Right lobe of liver (tissue), 6 donors: ENCODE results near the gene MARCHF10. TPM values are rescaled to one million over a fixed set of nuclear protein-coding genes. Genes with fewer than 3 reads are reported as not detected.
A peak's percentile ranks its signal among the peaks of the same experiment; 100 is the strongest.

ENCODE experiments used
- ATAC-seq, 4 donors: fragments of 200-7000 bp; cut with Tn5 transposase; one replicate each; pipeline ENCODE4 v1.9.1; 2020; ENCODE audit warnings: mild to moderate bottlenecking in 4 of 4, moderate library complexity in 4 of 4
- DNase-seq, 3 donors: peaks; one replicate each; pipeline ENCODE4 v3.0.0-alpha.2; 2020
- H3K27ac ChIP-seq, 3 donors: fragments of 200-600 bp; one replicate each; pipeline ENCODE4 v1.8.0; 2022
- H3K27me3 ChIP-seq, 2 donors: fragments of 200-600 bp; one replicate each; pipeline ENCODE4 v1.8.0; 2022
- H3K36me3 ChIP-seq, 4 donors: fragments of 200-600 bp; sonication (generic) in 1 of 4; one replicate each; pipeline versions ENCODE4 v1.5.1 to v1.8.0; 2017 to 2022; ENCODE audit warnings: control low read depth in 1 of 4
- H3K4me1 ChIP-seq, 4 donors: fragments of 200-600 bp; sonication (generic) in 1 of 4; one replicate each; pipeline versions ENCODE4 v1.5.1 to v1.8.0; 2017 to 2022; ENCODE audit warnings: control low read depth in 1 of 4
- H3K4me3 ChIP-seq, 3 donors: fragments of 200-600 bp; one replicate each; pipeline ENCODE4 v1.8.0; 2022
- H3K9me3 ChIP-seq, 4 donors: fragments of 200-600 bp; sonication (generic) in 1 of 4; one replicate each; pipeline versions ENCODE4 v1.5.1 to v1.8.0; 2017 to 2022; ENCODE audit warnings: control low read depth in 1 of 4
- POLR2A ChIP-seq: fragments of 450-650 bp; IDR thresholded peaks from one replicate; pipeline ENCODE4 v1.6.1; 2017; ENCODE audit warnings: antibody characterized with exemption, mild to moderate bottlenecking
- WGBS: methylation state at CpG from one replicate; pipeline ENCODE4 v1.1.6; 2018; ENCODE audit warnings: low coverage, low lambda C conversion rate; ENCODE audit not compliant: insufficient coverage; ENCODE audit errors: missing lambda C conversion rate; 5-methylcytosine and 5-hydroxymethylcytosine counted together
- intact Hi-C, 2 donors: fragments of 100-400 bp; cut with DNase I; formaldehyde crosslinking; loops; one replicate each; pipeline versions ENCODE4 v1.11.2 to v1.14.1; 2022
- total RNA-seq, 6 experiments: library from RNA; depleted of rRNA in 2 of 6; stranded (reverse); fragments of >200 nt in 2 of 6; fragmentation: NEBNext Ultra II Directional in 3 of 6; extraction: Animal tissue kit (Norgen Biotek cat#: 25700) in 3 of 6; gene quantifications; one replicate each; pipeline versions ENCODE4 v1.1.0 to v1.2.4, GENCODE V29; 2016 to 2023
- TF ChIP-seq, protein P1 (sequence below), 4 donors: fragments of 200-600 bp in 3 of 4; fragments of 450-650 bp in 1 of 4; IDR thresholded peaks; one replicate each; pipeline versions ENCODE4 v1.5.1 to v1.8.0; 2016 to 2022; ENCODE audit warnings: antibody characterized with exemption in 4 of 4, mild to moderate bottlenecking in 2 of 4
- donor health status: DM: no; HTN: yes; CAD: no.
- donor health status: DM: no; HTN: no; CAD: no.
- donor health status: DM: no; HTN: no; CAD: no.
- donor health status: DM: no; HTN: yes; CAD: no.
- donor health status: DM: no; HTN: yes; CAD: no.

MARCHF10 gene
- total RNA-seq, 6 experiments from 2014 or later: not detected

DNA sequence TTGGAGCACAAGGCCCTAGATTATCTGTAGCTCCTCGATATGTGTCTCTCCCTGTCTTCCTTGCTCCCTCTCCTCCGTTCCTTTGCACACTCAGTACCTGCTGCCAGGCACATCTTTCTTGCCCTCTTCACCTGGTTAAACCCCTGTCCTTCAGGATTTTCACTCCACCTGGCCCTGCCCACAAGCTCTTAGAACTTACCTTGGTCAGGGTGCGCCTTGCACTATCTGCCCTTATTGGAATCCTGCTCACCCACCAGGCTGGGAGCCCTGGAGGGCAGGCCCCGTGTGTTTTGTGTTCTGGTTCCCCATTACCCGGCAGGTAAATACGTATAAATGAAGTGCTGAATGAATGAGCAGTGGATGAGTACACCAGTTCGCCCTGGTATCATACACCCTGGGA lies 54.6 kb downstream of the MARCHF10 start:
- no peaks in the 10 kb centered on the region for H3K4me1 ChIP-seq
- WGBS: 65% methylated on average over 7 of the region's 7 CpGs
- ATAC-seq (no peak), DNase-seq (no peak)
- no peak for TF ChIP-seq POLR2A
- TF ChIP-seq, protein P1, sequence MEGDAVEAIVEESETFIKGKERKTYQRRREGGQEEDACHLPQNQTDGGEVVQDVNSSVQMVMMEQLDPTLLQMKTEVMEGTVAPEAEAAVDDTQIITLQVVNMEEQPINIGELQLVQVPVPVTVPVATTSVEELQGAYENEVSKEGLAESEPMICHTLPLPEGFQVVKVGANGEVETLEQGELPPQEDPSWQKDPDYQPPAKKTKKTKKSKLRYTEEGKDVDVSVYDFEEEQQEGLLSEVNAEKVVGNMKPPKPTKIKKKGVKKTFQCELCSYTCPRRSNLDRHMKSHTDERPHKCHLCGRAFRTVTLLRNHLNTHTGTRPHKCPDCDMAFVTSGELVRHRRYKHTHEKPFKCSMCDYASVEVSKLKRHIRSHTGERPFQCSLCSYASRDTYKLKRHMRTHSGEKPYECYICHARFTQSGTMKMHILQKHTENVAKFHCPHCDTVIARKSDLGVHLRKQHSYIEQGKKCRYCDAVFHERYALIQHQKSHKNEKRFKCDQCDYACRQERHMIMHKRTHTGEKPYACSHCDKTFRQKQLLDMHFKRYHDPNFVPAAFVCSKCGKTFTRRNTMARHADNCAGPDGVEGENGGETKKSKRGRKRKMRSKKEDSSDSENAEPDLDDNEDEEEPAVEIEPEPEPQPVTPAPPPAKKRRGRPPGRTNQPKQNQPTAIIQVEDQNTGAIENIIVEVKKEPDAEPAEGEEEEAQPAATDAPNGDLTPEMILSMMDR (IDR thresholded peaks at IDR 0.05): no peak
- no peaks in the 10 kb centered on the region for H3K27me3 ChIP-seq
- H3K9me3 ChIP-seq: no peaks in the 10 kb centered on the region
- no peak overlapping the region for H3K4me3 ChIP-seq
- intact Hi-C loops: no loop called here
- H3K27ac ChIP-seq: no peak overlapping the region
- H3K36me3 ChIP-seq: no peaks in the 10 kb centered on the region

DNA sequence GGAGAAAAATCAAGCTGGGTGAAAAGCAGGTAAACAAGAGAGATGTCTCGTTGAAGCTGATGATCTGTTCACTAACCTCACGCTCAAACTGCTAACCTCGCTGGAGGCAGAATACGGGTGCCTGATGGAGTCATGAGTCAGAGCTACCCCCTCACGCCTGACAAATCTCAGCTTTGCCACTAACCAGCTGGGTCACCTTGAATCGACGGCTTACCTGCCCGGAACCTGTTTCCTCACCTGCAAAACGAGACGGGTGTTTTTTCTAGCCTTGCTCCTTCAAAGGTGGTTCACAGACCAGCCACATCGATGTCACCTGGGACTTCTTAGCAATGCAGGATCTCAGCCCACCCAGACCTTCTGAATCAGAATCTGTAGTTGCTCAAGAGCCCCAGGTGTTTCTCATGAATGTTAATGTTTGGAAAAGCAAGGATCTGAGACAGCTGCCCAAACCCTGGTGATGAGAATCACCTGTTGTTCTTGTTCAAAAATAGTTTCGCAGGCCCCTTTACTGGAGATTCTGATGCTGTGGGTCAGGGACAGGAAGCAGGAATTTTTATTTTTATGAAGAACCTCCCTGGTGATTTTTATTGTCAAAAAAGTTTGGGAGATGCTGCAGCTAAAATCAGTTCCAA lies 56.9 kb downstream of the MARCHF10 start:
- Histone ChIP-seq H3K4me3 (no peak overlapping the region), H3K27me3 (no peaks in the 10 kb centered on the region), H3K9me3 (no peaks in the 10 kb centered on the region), H3K36me3 (no peaks in the 10 kb centered on the region), H3K27ac (no peak overlapping the region), H3K4me1 (no peaks in the 10 kb centered on the region)
- intact Hi-C loops: no loop called here
- WGBS: 53% methylated on average over 8 of the region's 12 CpGs
- ATAC-seq (no peak), DNase-seq (no peak)
- TF ChIP-seq POLR2A: no peak
- TF ChIP-seq, protein P1 (IDR thresholded peaks at IDR 0.05): no peak

- TF ChIP-seq POLR2A: no peak
- TF ChIP-seq, protein P1 (IDR thresholded peaks at IDR 0.05): no peak
- WGBS: 42% methylated on average over 8 of the region's 15 CpGs
- no peak overlapping the region for H3K4me3 ChIP-seq
- ATAC-seq: no peak
- no peak overlapping the region for H3K27ac ChIP-seq
- H3K4me1 ChIP-seq: no peaks in the 10 kb centered on the region
- intact Hi-C loops: no loop called here
- no peaks in the 10 kb centered on the region for H3K9me3 ChIP-seq
- no peaks in the 10 kb centered on the region for H3K36me3 ChIP-seq
- no peaks in the 10 kb centered on the region for H3K27me3 ChIP-seq
- no peak for DNase-seq
Measured at GRCh38 chr17:62750631-62751051, 57.5 kb downstream of the MARCHF10 start.

DNA sequence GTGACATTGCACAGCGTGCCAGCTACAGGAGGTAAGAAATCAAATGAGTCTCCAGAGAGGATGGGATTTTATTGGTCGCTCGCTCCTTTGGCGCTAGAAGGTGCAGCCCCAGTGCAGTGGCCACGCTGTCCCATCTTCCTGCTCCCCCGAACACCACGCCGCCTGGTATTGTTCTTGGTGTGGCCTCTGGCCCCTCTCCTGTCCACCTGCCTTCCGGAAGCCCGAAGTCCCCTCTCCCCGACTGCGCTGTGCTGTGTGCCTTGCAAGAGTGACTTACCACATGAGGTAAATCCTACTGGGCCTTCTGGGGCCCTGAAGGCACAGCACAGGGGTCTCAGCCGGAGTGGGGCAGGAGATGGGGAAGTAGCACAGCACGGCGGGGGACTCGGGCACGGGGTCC lies 58.2 kb downstream of the MARCHF10 start:
- no peak overlapping the region for H3K4me3 ChIP-seq
- no peak overlapping the region for H3K27ac ChIP-seq
- ATAC-seq (peak in 1 of 4 donors; percentile 22), DNase-seq (no peak)
- TF ChIP-seq, protein P1 (IDR thresholded peaks at IDR 0.05): no peak
- no peak for TF ChIP-seq POLR2A
- H3K4me1 ChIP-seq: no peaks in the 10 kb centered on the region
- 62% methylated on average over 8 of the region's 17 CpGs for WGBS
- intact Hi-C loops: no loop called here
- no peaks in the 10 kb centered on the region for H3K9me3 ChIP-seq
- H3K27me3 ChIP-seq: no peaks in the 10 kb centered on the region
- no peaks in the 10 kb centered on the region for H3K36me3 ChIP-seq
